GM21619 (cell line): Measurements from ENCODE around the gene TEDC2.
"Not testable (repeated sequence)": the region's sequence is repeated elsewhere in the genome, so short reads cannot be mapped to it uniquely, and the experiment has no call there.

ENCODE experiments used
- ATAC-seq: cut with Tn5 transposase; IDR thresholded peaks from one replicate; pipeline ENCODE4 v1.9.1; 2021; ENCODE audit not compliant: unreplicated experiment

The TEDC2 gene

DNA sequence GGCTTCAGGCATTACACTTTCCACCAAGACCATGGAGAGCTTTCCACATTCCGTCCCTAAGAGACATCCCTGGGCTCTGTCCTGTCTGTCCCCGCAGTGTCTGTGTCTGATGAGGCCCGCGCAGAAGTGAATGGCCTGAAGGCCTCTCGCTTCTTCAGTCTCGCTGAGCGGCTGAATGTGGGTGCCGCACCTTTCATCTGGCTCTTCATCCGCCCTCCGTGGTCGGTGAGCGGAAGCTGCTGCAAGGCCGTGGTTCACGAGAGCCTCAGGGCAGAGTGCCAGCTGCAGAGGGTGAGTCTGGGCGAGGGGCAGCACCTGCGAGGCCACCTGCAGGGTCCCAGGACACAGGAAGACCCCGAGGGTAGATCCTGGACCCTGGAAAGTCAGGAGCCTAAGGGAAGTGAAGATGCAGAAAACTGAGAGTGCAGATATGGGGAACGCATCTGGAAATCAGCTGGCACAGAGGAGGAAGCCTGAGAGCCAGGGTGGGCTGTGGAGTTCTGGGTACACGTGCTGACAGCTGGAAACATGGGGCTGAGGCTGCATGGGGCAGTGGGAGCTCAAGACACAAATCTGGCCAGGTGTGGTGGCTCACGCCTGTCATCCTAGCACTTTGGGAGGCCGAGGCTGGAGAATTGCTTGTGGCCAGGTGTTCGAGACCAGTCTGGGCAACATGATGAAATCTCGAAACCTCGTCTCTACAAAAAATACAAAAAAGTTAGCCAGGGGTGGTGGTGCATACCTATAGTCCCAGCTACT, 22.7 kb upstream of the TEDC2 start:
- ATAC-seq, result no peak

DNA sequence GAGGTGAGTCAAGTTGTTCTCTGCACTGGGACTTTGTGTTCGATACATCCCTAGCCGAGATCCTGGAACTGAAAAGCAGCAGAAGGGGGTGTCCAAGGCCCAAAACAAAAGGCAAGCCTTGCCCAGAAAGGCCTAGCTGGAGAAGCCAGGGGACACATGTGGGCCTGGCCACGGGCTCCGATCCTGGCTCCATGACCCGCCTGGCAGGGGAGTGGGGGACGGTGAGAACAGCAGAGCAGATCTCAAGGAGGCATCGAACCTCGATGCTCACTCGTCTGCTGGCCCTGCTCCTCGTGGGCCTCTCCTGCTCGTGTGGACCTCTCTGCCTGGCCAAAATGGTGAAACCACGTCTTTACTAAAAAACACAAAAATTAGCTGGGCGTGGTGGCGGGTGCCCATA, 21.8 kb upstream of the TEDC2 start:
- ATAC-seq, result no peak

DNA sequence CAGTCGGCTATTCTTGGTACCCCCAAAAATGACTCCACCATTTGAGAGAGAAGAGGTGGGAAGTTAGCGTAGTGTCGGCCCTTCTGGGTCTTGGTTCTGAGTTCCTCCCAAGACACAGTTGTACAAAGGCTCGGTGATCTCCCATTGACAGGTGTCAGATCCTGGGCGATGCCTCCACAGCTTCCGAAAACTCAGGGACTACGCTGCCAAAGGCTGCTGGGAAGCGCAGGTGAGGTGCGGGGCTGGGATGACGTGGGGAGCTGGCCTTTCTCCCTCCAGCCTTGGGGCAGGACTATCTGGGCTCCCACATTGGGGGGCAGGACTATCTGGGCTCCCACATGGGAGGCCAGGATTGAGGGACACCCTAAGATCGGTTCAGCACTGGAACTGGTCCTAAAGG, 20.3 kb upstream of the TEDC2 start:
- ATAC-seq, result no peak

DNA sequence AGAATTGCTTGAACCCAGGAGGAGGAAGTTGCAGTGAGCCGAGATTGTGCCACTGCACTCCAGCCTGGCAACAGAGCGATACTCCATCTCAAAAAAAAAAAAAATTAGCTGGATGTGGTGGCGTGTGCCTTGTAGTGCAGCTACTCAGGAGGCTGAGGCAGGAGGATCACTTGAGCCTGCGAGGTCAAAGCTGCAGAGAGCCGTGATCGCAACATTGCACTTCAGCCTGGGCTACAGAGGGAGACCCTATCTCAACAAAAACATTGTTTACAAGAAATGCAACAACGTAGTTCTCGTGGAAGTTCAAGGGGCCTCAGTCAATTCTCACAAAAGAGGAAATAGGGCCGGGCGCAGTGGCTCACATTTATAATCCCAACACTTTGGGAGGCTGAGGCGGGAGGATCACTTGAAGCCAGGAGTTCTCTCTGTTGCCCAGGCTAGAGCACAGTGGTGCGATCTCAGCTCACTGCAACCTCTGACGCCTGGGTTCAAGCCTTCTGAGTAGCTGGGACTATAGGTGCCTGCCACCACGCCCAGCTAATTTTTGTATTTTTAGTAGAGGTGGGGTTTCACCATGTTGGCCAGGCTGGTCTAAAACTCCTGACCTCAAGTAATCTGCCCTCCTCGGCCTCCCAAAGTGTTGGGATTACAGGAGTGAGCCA, 18.6 kb upstream of the TEDC2 start:
- not testable (repeated sequence) for ATAC-seq

GRCh38 chr16:2443555-2443954, 16.4 kb upstream of the TEDC2 start:
- no peak for ATAC-seq

- ATAC-seq, result no peak
Observed at GRCh38 chr16:2447920-2448583, 11.9 kb upstream of the TEDC2 start.

DNA sequence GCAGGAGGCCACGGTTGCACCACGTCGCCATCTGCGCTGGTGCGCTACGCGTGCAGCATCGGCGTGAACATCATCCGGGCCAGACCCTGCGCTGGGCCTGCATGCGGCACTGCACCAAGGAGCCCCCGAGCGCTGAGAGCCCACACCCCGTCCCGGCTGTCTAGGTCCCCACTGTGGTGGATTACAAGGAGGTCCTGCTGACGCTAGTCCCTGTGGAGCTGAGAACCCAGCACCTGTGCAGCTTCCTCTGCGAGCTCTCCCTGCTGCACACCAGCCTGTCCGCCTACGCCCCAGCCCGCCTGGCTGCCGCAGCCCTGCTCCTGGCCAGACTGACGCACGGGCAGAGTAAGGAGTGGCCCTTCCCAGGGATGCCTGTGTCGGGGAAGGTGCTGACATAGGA, 10.8 kb upstream of the TEDC2 start:
- no peak for ATAC-seq

DNA sequence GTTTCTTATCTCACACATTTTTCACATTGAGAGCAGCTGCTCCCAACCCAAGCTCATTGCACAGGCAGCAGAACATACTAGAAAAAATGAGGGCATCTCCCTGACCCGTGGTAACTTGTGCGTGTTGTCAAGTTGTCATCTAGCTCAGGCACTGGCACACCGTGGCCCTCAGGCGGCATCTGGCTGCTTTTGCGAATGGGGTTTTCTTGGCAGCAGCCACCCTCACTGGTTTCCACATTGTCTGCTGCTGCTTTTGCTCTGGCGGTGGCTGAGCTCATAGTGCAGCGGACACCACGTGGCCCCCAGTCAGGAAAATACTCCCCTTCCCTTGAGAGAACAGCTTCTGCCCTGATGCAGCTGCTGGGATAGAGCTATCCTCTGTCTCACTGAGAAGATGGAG, 9.4 kb upstream of the TEDC2 start:
- no peak for ATAC-seq

GRCh38 chr16:2450975-2451381, 8.9 kb upstream of the TEDC2 start:
- no peak for ATAC-seq

GRCh38 chr16:2451851-2452320, 8.0 kb upstream of the TEDC2 start:
- ATAC-seq, result no peak

DNA sequence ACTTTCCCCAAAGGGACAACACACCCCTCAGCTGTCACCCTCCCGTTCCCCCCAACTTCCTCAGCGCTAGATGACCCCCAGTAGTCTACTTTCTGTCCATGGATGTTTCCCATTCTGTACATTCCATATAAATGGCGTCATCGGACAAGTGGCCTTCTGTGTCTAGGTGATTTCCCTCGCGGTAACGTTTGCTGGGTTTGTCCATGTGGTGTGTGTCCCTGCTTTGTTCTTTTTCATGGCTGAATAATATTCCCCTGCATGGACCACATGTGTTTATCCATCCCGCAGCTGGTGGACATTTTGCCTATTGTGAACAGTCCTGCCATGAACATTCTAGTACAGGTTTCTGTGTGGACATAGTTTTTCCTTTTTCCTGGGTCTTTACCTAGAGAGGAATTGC, 7.3 kb upstream of the TEDC2 start:
- ATAC-seq, result no peak

DNA sequence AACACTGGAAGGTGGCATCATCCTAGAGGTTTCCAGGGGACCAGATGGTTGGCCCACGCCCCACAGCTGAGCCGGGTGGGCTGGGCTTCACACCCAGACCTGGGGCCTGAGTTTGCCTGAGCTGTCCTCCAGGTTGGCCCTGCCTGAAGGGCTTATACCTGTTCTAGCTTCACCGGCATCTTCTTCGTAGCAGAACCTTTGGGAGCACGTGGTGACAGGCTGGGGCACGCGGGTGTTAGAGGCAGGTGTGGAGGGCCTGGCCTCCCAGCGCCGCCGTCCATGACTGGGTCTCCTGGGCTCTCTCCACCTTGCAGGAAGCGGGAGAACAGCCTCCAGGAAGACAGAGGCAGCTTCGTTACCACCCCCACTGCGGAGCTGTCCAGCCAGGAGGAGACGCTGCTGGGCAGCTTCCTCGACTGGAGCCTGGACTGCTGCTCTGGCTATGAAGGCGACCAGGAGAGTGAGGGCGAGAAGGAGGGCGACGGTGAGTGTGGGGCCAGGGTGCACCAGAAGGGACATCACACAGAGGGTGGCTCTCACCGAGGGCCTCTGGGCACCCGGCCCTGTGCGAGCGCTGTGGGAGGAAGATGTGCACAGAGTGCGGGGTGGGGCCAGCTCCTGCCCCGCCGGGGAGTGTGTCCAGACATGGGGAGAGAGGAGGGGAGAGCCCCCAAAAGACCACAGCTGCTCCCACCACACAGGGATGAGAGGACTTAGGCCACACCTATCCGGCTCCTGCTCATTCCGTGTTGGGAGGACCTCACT, 4.6 kb upstream of the TEDC2 start:
- ATAC-seq, result no peak

- no peak for ATAC-seq
Observed at GRCh38 chr16:2456551-2457153, 3.3 kb upstream of the TEDC2 start.

GRCh38 chr16:2457267-2457666, 2.6 kb upstream of the TEDC2 start:
- ATAC-seq, result no peak

- no peak for ATAC-seq
Observed at GRCh38 chr16:2457946-2458345, 2.0 kb upstream of the TEDC2 start.

DNA sequence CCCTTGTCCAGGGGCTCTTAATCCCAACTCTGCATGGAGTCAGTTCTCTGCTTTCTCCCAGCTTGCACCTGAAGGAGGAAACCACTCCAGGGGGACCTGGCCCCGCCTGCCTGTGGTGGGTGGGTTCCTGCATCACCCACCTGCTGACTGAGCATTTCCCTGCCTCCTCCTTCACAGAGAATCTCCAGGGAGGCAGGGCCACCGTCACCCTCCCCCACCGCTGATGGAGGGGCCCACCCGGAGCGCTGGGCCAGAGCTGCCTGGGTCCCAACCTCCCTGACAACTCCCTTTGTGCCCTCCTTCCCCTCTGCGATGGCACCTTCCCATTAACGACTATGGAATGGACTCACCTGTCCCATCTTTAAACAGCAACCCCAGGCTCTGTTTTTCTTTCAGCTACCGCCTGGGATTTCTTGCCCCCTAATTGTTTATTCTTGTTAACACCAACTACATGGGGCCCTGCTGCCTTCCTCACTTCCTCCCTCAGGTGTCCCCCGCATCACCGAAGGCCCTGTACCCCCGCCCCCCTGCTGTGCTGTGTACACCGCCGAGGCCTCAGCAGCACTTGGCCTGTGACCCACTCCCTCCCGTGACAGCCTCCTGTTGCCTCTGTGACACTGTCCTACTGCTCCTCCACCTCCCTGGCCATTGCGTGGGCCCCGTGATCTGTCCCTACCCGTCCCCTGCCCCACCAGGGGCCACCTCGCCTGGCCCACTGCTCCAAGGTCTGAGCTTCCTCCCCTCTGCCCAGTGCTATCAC, 842 bp upstream of the TEDC2 start:
- no peak for ATAC-seq

DNA sequence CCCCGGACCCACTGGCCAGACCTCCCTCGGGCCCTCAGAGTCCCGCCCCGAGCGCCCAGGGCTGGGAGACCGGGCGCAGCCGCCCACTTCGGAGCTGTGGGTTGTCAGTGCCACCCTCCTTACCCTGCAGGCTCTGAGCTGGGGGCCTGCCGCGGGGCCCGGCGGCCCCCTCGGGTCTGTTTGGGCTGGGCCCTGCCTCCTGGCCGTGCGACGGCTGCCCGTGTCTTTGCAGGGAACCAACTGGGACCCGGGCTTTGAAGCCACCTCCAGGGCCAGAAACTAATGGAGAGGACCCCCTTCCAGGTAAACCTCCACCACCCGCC, 443 bp downstream of the TEDC2 start:
- ATAC-seq, result peak; percentile 15

DNA sequence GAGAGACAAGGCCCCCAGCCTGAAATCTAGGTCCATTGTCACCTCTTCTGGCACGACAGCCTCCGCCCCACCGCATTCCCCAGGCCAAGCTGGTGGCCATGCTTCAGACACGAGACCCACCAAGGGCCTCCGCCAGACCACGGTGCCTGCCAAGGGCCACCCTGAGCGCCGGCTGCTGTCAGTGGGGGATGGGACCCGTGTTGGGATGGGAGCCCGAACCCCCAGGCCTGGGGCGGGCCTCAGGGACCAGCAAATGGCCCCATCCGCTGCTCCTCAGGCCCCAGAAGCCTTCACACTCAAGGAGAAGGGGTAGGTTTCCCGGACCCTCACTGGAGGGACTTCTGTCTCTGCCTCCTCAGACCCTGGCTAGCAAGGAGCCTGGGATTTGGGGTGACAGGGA, 1.0 kb downstream of the TEDC2 start:
- ATAC-seq, result no peak

GRCh38 chr16:2462031-2462866, 2.3 kb downstream of the TEDC2 start:
- ATAC-seq, result no peak

DNA sequence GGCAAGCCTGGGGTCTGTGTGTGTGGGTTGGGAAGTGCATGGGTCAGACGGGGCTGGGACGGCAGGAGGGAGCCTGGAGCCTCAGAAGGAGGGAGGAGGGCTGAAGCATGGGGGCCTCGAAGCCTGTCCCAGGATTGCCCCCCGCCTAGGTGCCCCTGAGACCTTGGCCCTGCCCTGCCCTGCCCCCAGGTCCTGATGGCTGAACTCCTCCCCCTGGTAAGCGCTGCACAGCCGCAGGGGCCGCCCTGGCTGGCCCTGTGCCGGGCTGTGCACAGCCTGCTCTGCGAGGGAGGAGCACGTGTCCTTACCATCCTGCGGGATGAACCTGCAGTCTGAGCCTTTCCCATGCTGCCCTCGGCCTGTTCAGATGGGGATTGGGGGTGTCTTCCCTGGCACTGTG, 4.4 kb downstream of the TEDC2 start:
- ATAC-seq, result no peak
